Osteocyte (in vitro differentiated cells): Measurements from ENCODE around the gene CFAP77. TPM values are rescaled to one million over a fixed set of nuclear protein-coding genes. Genes with fewer than 3 reads are reported as not detected.
A peak's percentile ranks its signal among the peaks of the same experiment; 100 is the strongest.

Experiments used
- DNase-seq: peaks from one replicate; pipeline ENCODE4 v3.0.0; 2021; ENCODE audit warnings: mixed read lengths; ENCODE audit not compliant: unreplicated experiment; ENCODE audit errors: extremely low spot score
- H3K27ac Mint-ChIP-seq: one replicate; pipeline ENCODE4 v1.8.0; 2021; ENCODE audit warnings: mild to moderate bottlenecking, mixed read lengths; ENCODE audit not compliant: unreplicated experiment
- H3K27me3 Mint-ChIP-seq: one replicate; pipeline ENCODE4 v1.8.0; 2021; ENCODE audit warnings: mixed read lengths; ENCODE audit not compliant: unreplicated experiment
- H3K36me3 Mint-ChIP-seq: one replicate; pipeline ENCODE4 v1.8.0; 2021; ENCODE audit warnings: mixed read lengths; ENCODE audit not compliant: unreplicated experiment
- H3K4me1 Mint-ChIP-seq: one replicate; pipeline ENCODE4 v1.8.0; 2021; ENCODE audit warnings: mixed read lengths; ENCODE audit not compliant: unreplicated experiment
- H3K4me3 Mint-ChIP-seq: one replicate; pipeline ENCODE4 v1.8.0; 2021; ENCODE audit warnings: mild to moderate bottlenecking, moderate library complexity, mixed read lengths; ENCODE audit not compliant: unreplicated experiment
- H3K9me3 Mint-ChIP-seq: one replicate; pipeline ENCODE4 v1.8.0; 2021; ENCODE audit warnings: mixed read lengths; ENCODE audit not compliant: unreplicated experiment
- total RNA-seq: library from RNA; stranded (reverse); gene quantifications from 2 replicates; pipeline ENCODE4 v1.2.1, GENCODE V29; 2021
- TF ChIP-seq, protein P1 (sequence below): fragments of 200-600 bp; sonication (generic); IDR thresholded peaks from 2 replicates; pipeline ENCODE4 v1.5.0; 2021; ENCODE audit warnings: antibody characterized with exemption, mild to moderate bottlenecking, moderate library complexity

The CFAP77 gene
- total RNA-seq, 1 donor from 2014 or later = 0.48 TPM

DNA sequence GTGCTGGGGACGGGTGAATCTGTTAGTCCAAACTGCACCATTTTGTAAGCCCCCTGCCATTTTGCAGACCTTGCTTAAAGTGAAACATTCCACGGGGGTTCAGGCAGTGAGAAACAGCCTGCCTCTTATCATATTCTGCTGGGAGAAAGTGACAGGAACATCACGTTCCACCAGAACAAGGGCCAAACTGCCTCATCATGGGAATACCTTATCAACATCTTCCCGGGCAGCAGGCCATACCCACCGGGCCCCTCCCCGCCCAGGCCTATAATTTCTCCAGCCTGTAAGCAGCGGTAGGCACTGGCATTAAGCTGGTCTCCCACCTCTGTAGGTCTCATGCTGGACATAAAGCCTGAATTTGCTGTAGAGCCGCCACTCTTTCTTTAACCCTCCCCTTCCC is 1.5 kb upstream of the CFAP77 start:
- DNase-seq = no peak
- Mint-ChIP-seq H3K27me3 (peaks cover 23% of the 10 kb centered on the region), H3K9me3 (no peaks in the 10 kb centered on the region), H3K4me1 (peaks cover 30% of the 10 kb centered on the region), H3K27ac (no peak overlapping the region), H3K4me3 (no peak overlapping the region), H3K36me3 (no peaks in the 10 kb centered on the region)
- TF ChIP-seq, protein P1, sequence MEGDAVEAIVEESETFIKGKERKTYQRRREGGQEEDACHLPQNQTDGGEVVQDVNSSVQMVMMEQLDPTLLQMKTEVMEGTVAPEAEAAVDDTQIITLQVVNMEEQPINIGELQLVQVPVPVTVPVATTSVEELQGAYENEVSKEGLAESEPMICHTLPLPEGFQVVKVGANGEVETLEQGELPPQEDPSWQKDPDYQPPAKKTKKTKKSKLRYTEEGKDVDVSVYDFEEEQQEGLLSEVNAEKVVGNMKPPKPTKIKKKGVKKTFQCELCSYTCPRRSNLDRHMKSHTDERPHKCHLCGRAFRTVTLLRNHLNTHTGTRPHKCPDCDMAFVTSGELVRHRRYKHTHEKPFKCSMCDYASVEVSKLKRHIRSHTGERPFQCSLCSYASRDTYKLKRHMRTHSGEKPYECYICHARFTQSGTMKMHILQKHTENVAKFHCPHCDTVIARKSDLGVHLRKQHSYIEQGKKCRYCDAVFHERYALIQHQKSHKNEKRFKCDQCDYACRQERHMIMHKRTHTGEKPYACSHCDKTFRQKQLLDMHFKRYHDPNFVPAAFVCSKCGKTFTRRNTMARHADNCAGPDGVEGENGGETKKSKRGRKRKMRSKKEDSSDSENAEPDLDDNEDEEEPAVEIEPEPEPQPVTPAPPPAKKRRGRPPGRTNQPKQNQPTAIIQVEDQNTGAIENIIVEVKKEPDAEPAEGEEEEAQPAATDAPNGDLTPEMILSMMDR = no peak

DNA sequence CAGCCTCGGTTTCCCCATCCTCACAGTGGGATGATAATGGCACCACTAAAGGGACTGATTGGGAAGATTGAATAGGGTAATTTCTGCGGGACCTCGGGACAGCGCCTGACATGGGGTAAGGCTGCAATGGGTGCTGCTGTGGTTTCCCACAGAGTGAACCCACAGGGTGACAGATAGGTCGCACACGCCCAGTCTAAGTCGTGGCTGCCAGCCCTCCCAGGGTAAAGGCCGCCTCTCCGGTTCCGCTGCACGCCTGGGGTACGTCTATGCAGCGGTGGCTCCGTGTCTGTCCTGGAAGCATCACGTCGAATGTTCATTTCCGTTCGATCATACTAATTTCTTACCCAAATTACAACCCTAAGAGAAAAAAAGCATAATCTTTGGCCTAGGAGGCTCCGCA is 631 bp downstream of the CFAP77 start:
- H3K9me3 Mint-ChIP-seq = no peaks in the 10 kb centered on the region
- peaks cover 22% of the 10 kb centered on the region for H3K4me1 Mint-ChIP-seq
- H3K27me3 Mint-ChIP-seq = peaks cover 43% of the 10 kb centered on the region
- no peak overlapping the region for H3K27ac Mint-ChIP-seq
- TF ChIP-seq, protein P1 = no peak
- peak overlapping the region; percentile 53 for H3K4me3 Mint-ChIP-seq
- DNase-seq = no peak
- H3K36me3 Mint-ChIP-seq = no peaks in the 10 kb centered on the region

DNA sequence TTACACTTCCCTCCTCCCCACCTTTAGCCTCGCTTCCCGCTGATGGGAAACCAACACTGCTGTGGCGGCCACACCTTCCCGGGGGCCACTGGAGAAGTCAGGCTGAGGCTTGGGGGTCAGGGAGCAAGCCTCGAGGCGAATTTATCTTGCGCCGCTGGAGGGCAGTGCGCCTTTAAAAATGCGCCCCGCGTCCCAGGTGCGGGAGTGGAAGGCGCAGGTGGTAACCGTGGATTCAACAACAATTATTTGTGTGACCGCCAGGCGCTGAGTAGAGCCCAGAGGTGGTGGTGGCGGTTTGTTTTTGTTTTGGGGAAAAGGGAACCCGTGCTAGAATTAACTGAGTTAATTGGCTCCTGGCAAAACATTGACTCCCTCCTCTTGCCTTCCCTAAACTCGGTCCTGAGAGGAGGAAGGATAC is 1.1 kb downstream of the CFAP77 start:
- no peak overlapping the region for H3K27ac Mint-ChIP-seq

DNA sequence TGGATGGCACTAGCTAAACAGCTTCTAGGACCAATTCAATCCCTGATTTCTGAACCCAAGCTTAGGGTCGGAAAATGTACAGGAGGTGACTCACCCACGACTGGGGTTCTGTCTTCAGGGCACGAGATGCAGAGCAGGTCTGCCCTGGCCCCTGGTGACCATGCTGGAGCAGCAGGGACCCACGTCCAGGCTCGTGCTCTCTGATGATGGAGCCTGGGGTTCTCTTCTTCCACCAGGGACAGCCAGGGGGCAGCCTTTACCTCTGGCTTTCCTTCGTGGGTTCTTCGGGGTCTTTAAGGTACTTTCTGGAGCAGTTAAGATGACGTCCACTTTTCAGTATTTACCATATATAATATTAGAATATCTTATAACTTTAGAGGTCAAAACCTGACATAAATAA is 2.1 kb downstream of the CFAP77 start:
- H3K4me1 Mint-ChIP-seq = peaks cover 11% of the 10 kb centered on the region
- H3K27me3 Mint-ChIP-seq = peaks cover 46% of the 10 kb centered on the region
- H3K27ac Mint-ChIP-seq = no peak overlapping the region
- TF ChIP-seq, protein P1 = peak; percentile 50
- no peak for DNase-seq
- no peaks in the 10 kb centered on the region for H3K9me3 Mint-ChIP-seq
- no peaks in the 10 kb centered on the region for H3K36me3 Mint-ChIP-seq
- no peak overlapping the region for H3K4me3 Mint-ChIP-seq

More for the DNA sequence above, 1.1 kb downstream of the CFAP77 start:
- no peaks in the 10 kb centered on the region for H3K36me3 Mint-ChIP-seq
- peaks cover 17% of the 10 kb centered on the region for H3K4me1 Mint-ChIP-seq
- H3K27me3 Mint-ChIP-seq = peaks cover 44% of the 10 kb centered on the region
- H3K9me3 Mint-ChIP-seq = no peaks in the 10 kb centered on the region
- peak overlapping the region; percentile 53 for H3K4me3 Mint-ChIP-seq
- DNase-seq = no peak
- TF ChIP-seq, protein P1 = peak; percentile 55

DNA sequence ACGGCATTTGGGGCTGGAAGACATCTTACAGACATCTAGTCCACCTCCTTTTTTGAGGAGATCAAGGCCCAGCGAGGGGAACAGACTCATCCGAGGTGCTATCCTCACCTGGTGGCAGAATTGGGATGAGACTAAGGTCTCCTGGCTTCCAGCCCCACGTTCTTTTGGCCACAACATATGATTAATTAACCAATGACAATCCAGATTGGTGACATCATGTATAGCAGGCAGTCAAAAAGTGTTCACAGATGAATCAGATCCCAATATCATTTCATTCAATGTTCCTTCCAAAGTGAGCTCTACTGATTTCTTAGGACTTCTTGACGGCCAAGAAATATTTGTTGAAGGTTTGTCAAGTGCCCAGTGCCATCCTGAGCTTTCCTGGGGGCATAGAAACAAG is 3.9 kb downstream of the CFAP77 start:
- Mint-ChIP-seq H3K9me3 (no peaks in the 10 kb centered on the region), H3K27me3 (peaks cover 63% of the 10 kb centered on the region), H3K4me1 (peaks cover 8% of the 10 kb centered on the region), H3K27ac (no peak overlapping the region), H3K4me3 (no peak overlapping the region), H3K36me3 (no peaks in the 10 kb centered on the region)
- TF ChIP-seq, protein P1 = no peak
- DNase-seq = no peak
